Nephron progenitor cell (in vitro differentiated cells): ENCODE results near the gene NMNAT2.
A peak's percentile ranks its signal among the peaks of the same experiment; 100 is the strongest.
"Not testable (repeated sequence)": the region's sequence is repeated elsewhere in the genome, so short reads cannot be mapped to it uniquely, and the experiment has no call there.

Source experiments
- DNase-seq: peaks from one replicate; pipeline ENCODE4 v3.0.0; 2021
- H3K27ac Mint-ChIP-seq: 2 replicates; pipeline ENCODE4 v1.8.0; 2021; ENCODE audit warnings: mild to moderate bottlenecking, moderate library complexity, mixed read lengths
- H3K27me3 Mint-ChIP-seq: 2 replicates; pipeline ENCODE4 v1.8.0; 2021; ENCODE audit warnings: mild to moderate bottlenecking, low read depth, mixed read lengths; ENCODE audit not compliant: poor library complexity
- H3K36me3 Mint-ChIP-seq: 2 replicates; pipeline ENCODE4 v1.8.0; 2021; ENCODE audit warnings: low read depth, mixed read lengths
- H3K4me1 Mint-ChIP-seq: 2 replicates; pipeline ENCODE4 v1.8.0; 2021; ENCODE audit warnings: mixed read lengths
- H3K4me3 Mint-ChIP-seq: 2 replicates; pipeline ENCODE4 v1.8.0; 2021; ENCODE audit warnings: mild to moderate bottlenecking, moderate library complexity, mixed read lengths
- H3K9me3 Mint-ChIP-seq: 2 replicates; pipeline ENCODE4 v1.8.0; 2021; ENCODE audit warnings: mild to moderate bottlenecking, moderate library complexity, mixed read lengths
- TF ChIP-seq, protein P1 (sequence below): fragments of 200-600 bp; sonication (generic); IDR thresholded peaks from 2 replicates; pipeline ENCODE4 v1.5.0; 2021; ENCODE audit warnings: antibody characterized with exemption

NMNAT2 gene

DNA sequence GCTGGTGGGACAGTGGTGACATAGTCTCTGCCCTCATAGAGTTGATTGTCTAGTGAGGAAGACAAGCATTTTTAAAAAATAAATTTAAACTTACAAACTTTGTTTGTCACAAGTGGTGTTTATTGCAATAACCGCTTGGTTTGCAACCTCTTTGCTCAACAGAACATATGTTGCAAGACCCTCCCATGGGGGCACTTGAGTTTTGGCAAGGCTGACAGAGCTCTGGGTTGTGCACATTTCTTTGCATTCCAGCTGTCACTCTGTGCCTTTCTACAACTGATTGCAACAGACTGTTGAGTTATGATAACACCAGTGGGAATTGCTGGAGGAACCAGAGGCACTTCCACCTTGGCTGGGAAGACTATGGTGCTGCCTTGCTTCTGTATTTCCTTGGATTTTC, 173.7 kb downstream of the NMNAT2 start:
- Mint-ChIP-seq H3K27me3 (peaks cover 12% of the 10 kb centered on the region), H3K36me3 (peaks cover 46% of the 10 kb centered on the region), H3K4me3 (no peak overlapping the region), H3K4me1 (peaks cover 71% of the 10 kb centered on the region), H3K9me3 (peaks cover 15% of the 10 kb centered on the region), H3K27ac (no peak overlapping the region)
- TF ChIP-seq, protein P1, sequence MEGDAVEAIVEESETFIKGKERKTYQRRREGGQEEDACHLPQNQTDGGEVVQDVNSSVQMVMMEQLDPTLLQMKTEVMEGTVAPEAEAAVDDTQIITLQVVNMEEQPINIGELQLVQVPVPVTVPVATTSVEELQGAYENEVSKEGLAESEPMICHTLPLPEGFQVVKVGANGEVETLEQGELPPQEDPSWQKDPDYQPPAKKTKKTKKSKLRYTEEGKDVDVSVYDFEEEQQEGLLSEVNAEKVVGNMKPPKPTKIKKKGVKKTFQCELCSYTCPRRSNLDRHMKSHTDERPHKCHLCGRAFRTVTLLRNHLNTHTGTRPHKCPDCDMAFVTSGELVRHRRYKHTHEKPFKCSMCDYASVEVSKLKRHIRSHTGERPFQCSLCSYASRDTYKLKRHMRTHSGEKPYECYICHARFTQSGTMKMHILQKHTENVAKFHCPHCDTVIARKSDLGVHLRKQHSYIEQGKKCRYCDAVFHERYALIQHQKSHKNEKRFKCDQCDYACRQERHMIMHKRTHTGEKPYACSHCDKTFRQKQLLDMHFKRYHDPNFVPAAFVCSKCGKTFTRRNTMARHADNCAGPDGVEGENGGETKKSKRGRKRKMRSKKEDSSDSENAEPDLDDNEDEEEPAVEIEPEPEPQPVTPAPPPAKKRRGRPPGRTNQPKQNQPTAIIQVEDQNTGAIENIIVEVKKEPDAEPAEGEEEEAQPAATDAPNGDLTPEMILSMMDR, result no peak
- peak; percentile 24 for DNase-seq

DNA sequence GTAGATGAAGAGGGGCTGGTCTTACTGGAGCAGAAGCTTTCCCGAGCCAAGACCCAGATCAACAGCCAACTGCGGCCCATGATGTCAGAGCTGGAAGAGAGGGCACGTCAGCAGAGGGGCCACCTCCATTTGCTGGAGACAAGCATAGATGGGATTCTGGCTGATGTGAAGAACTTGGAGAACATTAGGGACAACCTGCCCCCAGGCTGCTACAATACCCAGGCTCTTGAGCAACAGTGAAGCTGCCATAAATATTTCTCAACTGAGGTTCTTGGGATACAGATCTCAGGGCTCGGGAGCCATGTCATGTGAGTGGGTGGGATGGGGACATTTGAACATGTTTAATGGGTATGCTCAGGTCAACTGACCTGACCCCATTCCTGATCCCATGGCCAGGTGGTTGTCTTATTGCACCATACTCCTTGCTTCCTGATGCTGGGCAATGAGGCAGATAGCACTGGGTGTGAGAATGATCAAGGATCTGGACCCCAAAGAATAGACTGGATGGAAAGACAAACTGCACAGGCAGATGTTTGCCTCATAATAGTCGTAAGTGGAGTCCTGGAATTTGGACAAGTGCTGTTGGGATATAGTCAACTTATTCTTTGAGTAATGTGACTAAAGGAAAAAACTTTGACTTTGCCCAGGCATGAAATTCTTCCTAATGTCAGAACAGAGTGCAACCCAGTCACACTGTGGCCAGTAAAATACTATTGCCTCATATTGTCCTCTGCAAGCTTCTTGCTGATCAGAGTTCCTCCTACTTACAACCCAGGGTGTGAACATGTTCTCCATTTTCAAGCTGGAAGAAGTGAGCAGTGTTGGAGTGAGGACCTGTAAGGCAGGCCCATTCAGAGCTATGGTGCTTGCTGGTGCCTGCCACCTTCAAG, 174.8 kb downstream of the NMNAT2 start:
- peaks cover 73% of the 10 kb centered on the region for H3K4me1 Mint-ChIP-seq
- H3K27me3 Mint-ChIP-seq, result peaks cover 8% of the 10 kb centered on the region
- no peak overlapping the region for H3K27ac Mint-ChIP-seq
- no peak for DNase-seq
- H3K36me3 Mint-ChIP-seq, result peaks cover 45% of the 10 kb centered on the region
- no peak overlapping the region for H3K4me3 Mint-ChIP-seq
- TF ChIP-seq, protein P1, result no peak
- peaks cover 5% of the 10 kb centered on the region for H3K9me3 Mint-ChIP-seq

DNA sequence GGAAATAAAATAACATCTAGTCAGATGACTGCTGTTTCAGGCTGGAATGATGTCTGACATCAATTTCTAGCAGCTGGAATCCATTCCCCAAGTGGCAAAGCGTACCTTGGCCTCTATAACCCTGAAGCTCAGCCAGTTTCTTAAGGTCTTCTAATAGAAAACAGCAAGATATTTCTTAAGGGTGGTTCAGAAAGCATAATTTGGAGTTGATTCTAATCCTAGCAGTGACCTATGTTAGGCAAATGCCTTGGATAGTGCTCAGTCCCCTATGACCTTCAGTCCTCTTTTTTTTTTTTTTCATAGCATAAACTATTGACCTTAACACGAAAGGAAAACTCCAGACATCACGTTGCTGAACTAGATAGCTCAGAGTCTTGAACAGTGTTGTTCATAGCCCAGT, 175.6 kb downstream of the NMNAT2 start:
- Mint-ChIP-seq H3K36me3 (peaks cover 45% of the 10 kb centered on the region), H3K27me3 (peaks cover 8% of the 10 kb centered on the region), H3K4me3 (no peak overlapping the region), H3K4me1 (peaks cover 67% of the 10 kb centered on the region), H3K9me3 (peaks cover 5% of the 10 kb centered on the region), H3K27ac (no peak overlapping the region)
- DNase-seq, result no peak
- TF ChIP-seq, protein P1, result no peak

DNA sequence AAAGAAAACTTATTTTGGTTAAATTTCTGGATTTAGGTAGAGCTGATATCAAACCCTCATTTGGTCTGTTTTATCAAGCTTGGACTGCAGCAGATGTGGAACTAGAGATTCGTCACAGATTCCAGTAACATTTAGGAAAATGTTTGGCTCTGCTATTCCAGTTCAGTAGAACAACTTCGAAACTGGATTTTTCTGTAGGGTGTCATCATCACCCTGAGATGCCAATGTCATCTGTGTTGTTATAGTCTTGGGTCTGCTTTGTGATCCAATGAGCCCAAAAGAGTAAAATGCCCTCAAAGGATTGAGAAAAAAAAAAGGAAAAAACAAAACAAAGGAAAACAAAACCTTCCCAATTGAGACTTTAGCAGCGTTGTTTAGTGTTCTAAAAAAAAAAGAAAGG, 176.7 kb downstream of the NMNAT2 start:
- Mint-ChIP-seq H3K27me3 (peaks cover 4% of the 10 kb centered on the region), H3K4me3 (no peak overlapping the region), H3K4me1 (peaks cover 74% of the 10 kb centered on the region), H3K9me3 (peaks cover 3% of the 10 kb centered on the region), H3K36me3 (peaks cover 48% of the 10 kb centered on the region), H3K27ac (no peak overlapping the region)
- TF ChIP-seq, protein P1, result no peak
- no peak for DNase-seq

DNA sequence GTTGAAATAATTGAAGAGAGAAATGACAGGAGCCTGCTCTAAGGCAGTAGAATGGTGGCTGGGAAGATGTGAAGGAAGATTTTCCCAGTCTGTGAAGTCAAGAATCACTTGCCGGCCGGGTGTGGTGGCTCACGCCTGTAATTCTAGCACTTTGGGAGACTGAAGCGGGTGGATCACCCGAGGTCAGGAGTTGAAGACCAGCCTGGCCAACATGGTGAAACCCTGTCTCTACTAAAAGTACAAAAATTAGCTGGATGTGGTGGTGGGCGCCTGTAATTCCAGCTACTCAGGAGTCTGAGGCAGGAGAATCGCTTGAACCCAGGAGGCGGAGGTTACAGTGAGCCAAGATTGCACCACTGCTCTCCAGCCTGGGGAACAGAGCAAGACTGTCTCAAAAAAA, 177.3 kb downstream of the NMNAT2 start:
- not testable (repeated sequence) for DNase-seq, H3K27me3 Mint-ChIP-seq, H3K4me3 Mint-ChIP-seq, H3K9me3 Mint-ChIP-seq, H3K27ac Mint-ChIP-seq
- H3K4me1 Mint-ChIP-seq, result peaks cover 74% of the 10 kb centered on the region
- H3K36me3 Mint-ChIP-seq, result peaks cover 47% of the 10 kb centered on the region

DNA sequence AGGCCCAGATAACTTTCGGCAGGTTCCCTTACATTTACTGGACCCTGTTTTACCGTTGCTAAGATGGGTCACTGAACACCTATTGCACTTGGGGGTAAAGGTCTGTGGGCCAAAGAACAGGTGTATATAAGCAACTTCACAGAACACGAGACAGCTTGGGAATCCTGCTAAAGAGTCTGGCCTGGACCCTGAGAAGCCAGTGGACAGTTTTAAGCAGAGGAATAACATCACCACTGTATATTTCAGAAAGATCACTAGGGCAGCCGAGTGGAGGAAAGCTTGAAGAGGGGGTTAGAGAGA, 177.7 kb downstream of the NMNAT2 start:
- peaks cover 4% of the 10 kb centered on the region for H3K27me3 Mint-ChIP-seq
- DNase-seq, result no peak
- no peak overlapping the region for H3K4me3 Mint-ChIP-seq
- TF ChIP-seq, protein P1, result no peak
- no peak overlapping the region for H3K27ac Mint-ChIP-seq
- H3K9me3 Mint-ChIP-seq, result no peaks in the 10 kb centered on the region
- peaks cover 74% of the 10 kb centered on the region for H3K4me1 Mint-ChIP-seq
- H3K36me3 Mint-ChIP-seq, result peaks cover 43% of the 10 kb centered on the region
